RWPE1 (cell line): Measurements from ENCODE around the gene UCN3.
"Not testable (repeated sequence)": the region's sequence is repeated elsewhere in the genome, so short reads cannot be mapped to it uniquely, and the experiment has no call there.

Experiments used
- CTCF ChIA-PET: fragments of 350-600 bp; sonication (Branson Sonifier 250); formaldehyde crosslinking; extraction: SDS; loops from one replicate; lab custom pipeline; 2021; lab: Yijun Ruan, JAX
- POLR2A ChIA-PET: fragments of 400-600 bp; formaldehyde crosslinking; extraction: SDS; loops from one replicate; lab custom pipeline; 2020; ENCODE audit warnings: antibody characterized with exemption; ENCODE audit not compliant: low non-redundant PET; lab: Yijun Ruan, JAX
- DNase-seq: peaks from one replicate; pipeline ENCODE4 v3.0.0; 2012; ENCODE audit warnings: low spot score
- H3K27ac ChIP-seq: fragments of 450-650 bp; 2 replicates; pipeline ENCODE4 v1.5.1; 2017
- TF ChIP-seq, protein P1 (sequence below): fragments of 450-650 bp; conservative IDR thresholded peaks from 2 replicates; pipeline ENCODE4 v1.5.1; 2017; ENCODE audit warnings: low read depth, mild to moderate bottlenecking

Gene UCN3

DNA sequence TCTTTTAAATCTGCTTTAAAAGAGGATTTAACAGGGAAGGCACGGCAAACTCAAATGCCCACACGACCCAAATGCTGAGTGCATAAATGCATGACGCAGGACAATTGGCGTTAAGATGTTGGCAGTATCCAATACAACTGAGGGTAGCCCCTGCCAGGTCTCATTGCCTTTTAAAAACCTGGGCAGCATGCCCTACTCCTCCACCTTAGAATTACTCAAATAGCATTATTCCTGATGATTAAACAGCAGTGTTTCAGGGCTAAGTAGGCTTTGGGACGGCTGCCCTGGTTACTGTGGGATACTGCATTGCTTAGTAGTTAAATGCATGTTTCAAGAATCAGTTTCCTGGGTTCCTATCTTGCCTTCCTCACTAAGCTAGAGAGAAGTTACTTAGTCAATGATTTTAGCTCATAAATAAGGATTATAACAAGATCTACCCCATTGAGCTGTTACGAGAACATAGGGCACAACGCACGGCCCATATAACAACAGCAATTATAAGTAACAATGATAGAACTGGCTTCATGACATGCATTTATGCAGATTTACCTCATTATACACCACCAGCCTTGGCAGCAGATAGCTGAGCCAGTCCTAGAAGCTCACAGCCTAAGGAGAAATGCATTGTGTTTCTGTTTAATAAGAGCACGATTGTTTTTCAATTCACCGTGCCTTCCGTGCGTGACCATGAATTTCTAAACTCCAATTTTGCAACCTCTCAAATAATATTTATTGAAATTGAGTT is 32.0 kb downstream of the UCN3 start:
- TF ChIP-seq, protein P1, sequence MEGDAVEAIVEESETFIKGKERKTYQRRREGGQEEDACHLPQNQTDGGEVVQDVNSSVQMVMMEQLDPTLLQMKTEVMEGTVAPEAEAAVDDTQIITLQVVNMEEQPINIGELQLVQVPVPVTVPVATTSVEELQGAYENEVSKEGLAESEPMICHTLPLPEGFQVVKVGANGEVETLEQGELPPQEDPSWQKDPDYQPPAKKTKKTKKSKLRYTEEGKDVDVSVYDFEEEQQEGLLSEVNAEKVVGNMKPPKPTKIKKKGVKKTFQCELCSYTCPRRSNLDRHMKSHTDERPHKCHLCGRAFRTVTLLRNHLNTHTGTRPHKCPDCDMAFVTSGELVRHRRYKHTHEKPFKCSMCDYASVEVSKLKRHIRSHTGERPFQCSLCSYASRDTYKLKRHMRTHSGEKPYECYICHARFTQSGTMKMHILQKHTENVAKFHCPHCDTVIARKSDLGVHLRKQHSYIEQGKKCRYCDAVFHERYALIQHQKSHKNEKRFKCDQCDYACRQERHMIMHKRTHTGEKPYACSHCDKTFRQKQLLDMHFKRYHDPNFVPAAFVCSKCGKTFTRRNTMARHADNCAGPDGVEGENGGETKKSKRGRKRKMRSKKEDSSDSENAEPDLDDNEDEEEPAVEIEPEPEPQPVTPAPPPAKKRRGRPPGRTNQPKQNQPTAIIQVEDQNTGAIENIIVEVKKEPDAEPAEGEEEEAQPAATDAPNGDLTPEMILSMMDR = no peak
- H3K27ac ChIP-seq = no peak overlapping the region
- DNase-seq = no peak
- CTCF ChIA-PET = interaction anchor here (0.7 kb wide), 1 partner anchor 235 kb away, joined by 3 read pairs; no protein-coding TSS in a partner anchor
- POLR2A ChIA-PET = no interaction called here

DNA sequence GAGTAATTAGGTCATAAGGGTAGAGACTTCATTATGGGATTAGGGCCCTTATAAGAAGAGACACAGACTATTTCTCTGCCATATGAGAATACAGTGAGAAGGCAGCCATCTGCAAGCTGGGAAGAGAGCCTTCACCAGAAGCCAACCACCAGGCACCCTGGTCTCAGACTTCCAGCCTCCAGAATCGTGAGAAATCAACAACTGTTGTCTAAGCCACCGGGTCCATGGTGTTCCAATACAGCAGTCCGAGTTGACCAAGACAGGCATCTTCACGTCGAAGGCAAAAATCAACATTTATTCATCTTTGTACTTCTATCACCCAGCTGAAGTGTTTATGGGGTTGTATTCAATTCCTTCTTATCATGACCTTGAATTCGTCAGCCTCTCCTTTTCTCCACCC is 34.6 kb downstream of the UCN3 start:
- no peak overlapping the region for H3K27ac ChIP-seq
- DNase-seq = no peak
- ChIA-PET CTCF (no interaction called here), POLR2A (no interaction called here)
- TF ChIP-seq, protein P1 = no peak

- no peak for DNase-seq
- CTCF ChIA-PET = interaction anchor here (0.5 to 1.0 kb wide), 2 partner anchors 551 to 593 kb away, joined by 3 to 5 read pairs; no protein-coding TSS in a partner anchor
- no peak overlapping the region for H3K27ac ChIP-seq
- POLR2A ChIA-PET = no interaction called here
- TF ChIP-seq, protein P1 = no peak
These were observed 35.9 kb downstream of the UCN3 start for GRCh38 chr10:5400468-5401240.

- no peak overlapping the region for H3K27ac ChIP-seq
- POLR2A ChIA-PET = no interaction called here
- no peak for DNase-seq
- TF ChIP-seq, protein P1 = no peak
- CTCF ChIA-PET = interaction anchor here (0.6 kb wide), 1 partner anchor 387 kb away, joined by 3 read pairs; no protein-coding TSS in a partner anchor
These were observed 38.0 kb downstream of the UCN3 start for GRCh38 chr10:5402798-5403197.

- TF ChIP-seq, protein P1 = no peak
- ChIA-PET POLR2A (no interaction called here), CTCF (no interaction called here)
- DNase-seq = peak; percentile 40
- no peak within 1 kb of the TSS for H3K27ac ChIP-seq
These were observed 39.7 kb downstream of the UCN3 start, which contains the start of gene TUBAL3 for GRCh38 chr10:5404208-5405041. Gene TUBAL3 (minus strand): TSS chr10:5404828. CDS start chr10:5404792, 36 bp downstream.

- POLR2A ChIA-PET = no interaction called here
- no peak overlapping the region for H3K27ac ChIP-seq
- TF ChIP-seq, protein P1 = no peak
- CTCF ChIA-PET = no interaction called here
- DNase-seq = no peak
These were observed 42.2 kb downstream of the UCN3 start for GRCh38 chr10:5406918-5407317.

DNA sequence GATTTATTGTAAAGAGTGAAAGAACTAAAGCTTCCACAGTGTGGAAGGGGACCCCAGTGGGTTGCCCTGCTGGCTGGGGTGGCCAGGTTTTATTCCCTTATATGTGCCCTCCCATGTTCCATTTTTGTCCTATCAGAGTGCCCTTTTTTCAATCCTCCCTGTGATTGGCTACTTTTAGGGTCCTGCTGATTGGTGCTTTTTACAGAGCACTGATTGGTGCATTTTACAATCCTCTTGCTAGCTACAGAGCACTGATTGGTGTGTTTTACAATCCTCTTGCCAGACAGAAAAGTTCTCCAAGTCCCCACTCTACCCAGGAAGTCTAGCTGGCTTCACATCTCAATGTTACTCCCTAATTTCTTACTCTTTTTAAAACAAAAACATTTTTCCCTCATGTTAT is 46.0 kb downstream of the UCN3 start:
- DNase-seq, POLR2A ChIA-PET, H3K27ac ChIP-seq: not testable (repeated sequence)
- CTCF ChIA-PET = interaction anchor here (0.6 to 1.1 kb wide), 2 partner anchors 43 to 561 kb away, joined by 3 to 6 read pairs; no protein-coding TSS in a partner anchor
